ENCODE data around the gene GALNT6.

DNA sequence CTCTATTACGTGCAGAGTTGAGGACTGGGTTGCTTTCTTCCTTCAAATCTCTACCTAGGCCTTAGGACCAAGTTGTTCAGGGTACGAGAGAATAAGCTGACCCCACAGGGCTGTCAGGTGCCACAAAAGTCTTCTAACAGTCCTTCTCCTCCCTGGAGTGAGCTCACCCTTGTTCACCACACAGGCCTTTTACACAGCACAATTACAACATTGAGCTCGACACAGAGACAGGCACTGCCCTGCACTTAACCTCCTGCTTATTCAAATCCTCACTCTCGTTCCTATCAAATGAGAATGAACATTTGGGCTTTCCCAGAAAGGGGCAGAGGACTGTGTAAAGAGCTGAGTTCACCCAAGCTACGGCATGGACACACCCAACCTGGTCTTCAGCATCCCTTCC, 2.4 kb downstream of the GALNT6 start:
- TF ChIP-seq EZH2 (IDR thresholded peaks at IDR 0.05; ENCODE audit: insufficient read depth, poor library complexity, severe bottlenecking): no peak
- no peak for TF ChIP-seq EZH2phosphoT487 (IDR thresholded peaks at IDR 0.05; ENCODE audit: insufficient read depth, low read depth)

Measured in GM23248 (cell line).